Stromal cell of bone marrow (primary cell): ENCODE data around the gene CUX1.
"Not testable (repeated sequence)": the region's sequence is repeated elsewhere in the genome, so short reads cannot be mapped to it uniquely, and the experiment has no call there.

Experiments used
- DNase-seq: peaks from one replicate; pipeline ENCODE4 v3.0.0-alpha.2; 2012; ENCODE audit warnings: low read depth

Gene CUX1

GRCh38 chr7:102291056-102291915 lies 473.9 kb downstream of the CUX1 start:
- no peak for DNase-seq

- DNase-seq: no peak
Observed at GRCh38 chr7:102291916-102292267, 474.5 kb downstream of the CUX1 start.

GRCh38 chr7:102292813-102293798 lies 475.7 kb downstream of the CUX1 start:
- DNase-seq: no peak

GRCh38 chr7:102294589-102294988 lies 477.2 kb downstream of the CUX1 start:
- DNase-seq: no peak

- DNase-seq: no peak
Observed at GRCh38 chr7:102295346-102296178, 478.1 kb downstream of the CUX1 start.

- DNase-seq: no peak
Observed at GRCh38 chr7:102296179-102296438, 478.7 kb downstream of the CUX1 start.

- DNase-seq: no peak
Observed at GRCh38 chr7:102296514-102296913, 479.1 kb downstream of the CUX1 start.

- no peak for DNase-seq
Observed at GRCh38 chr7:102297487-102298218, 480.2 kb downstream of the CUX1 start.

- DNase-seq: no peak
Observed at GRCh38 chr7:102300643-102301221, 483.3 kb downstream of the CUX1 start.

GRCh38 chr7:102301367-102301766 lies 483.9 kb downstream of the CUX1 start:
- DNase-seq: not testable (repeated sequence)

- no peak for DNase-seq
Observed at GRCh38 chr7:102302025-102302424, 484.6 kb downstream of the CUX1 start.

- DNase-seq: no peak
Observed at GRCh38 chr7:102303669-102304422, 486.4 kb downstream of the CUX1 start.

- DNase-seq: no peak
Observed at GRCh38 chr7:102304668-102305067, 487.2 kb downstream of the CUX1 start.

- DNase-seq: no peak
Observed at GRCh38 chr7:102305414-102306268, 488.2 kb downstream of the CUX1 start.

GRCh38 chr7:102306916-102307677 lies 489.7 kb downstream of the CUX1 start:
- peak; percentile 9 for DNase-seq

- DNase-seq: no peak
Observed at GRCh38 chr7:102310414-102310815, 493.0 kb downstream of the CUX1 start.

GRCh38 chr7:102312317-102312716 lies 494.9 kb downstream of the CUX1 start:
- DNase-seq: no peak

GRCh38 chr7:102313997-102314780 lies 496.8 kb downstream of the CUX1 start:
- DNase-seq: no peak
